H9 (cell line): ENCODE data around the gene MRPL3. TPM values are rescaled to one million over a fixed set of nuclear protein-coding genes. Genes with fewer than 3 reads are reported as not detected.

Source experiments
- DNase-seq: peaks from one replicate; pipeline ENCODE4 v3.0.0-alpha.2; 2017
- H2AFZ ChIP-seq: one replicate; pipeline ENCODE4 v1.6.1; 2013; ENCODE audit warnings: mild to moderate bottlenecking, low read length, control low read depth, moderate library complexity
- H2AK5ac ChIP-seq: 2 replicates; pipeline ENCODE4 v1.6.1; 2013; ENCODE audit warnings: low read length, control low read depth, mixed read lengths; ENCODE audit not compliant: insufficient read length
- H2BK120ac ChIP-seq: one replicate; pipeline ENCODE4 v1.6.1; 2013; ENCODE audit warnings: low read depth, mild to moderate bottlenecking, low read length, control low read depth, inconsistent platforms; ENCODE audit not compliant: poor library complexity, severe bottlenecking
- H2BK12ac ChIP-seq: 2 replicates; pipeline ENCODE4 v1.6.1; 2013; ENCODE audit warnings: low read length, control low read depth, mixed read lengths, low read depth; ENCODE audit not compliant: insufficient read length
- H2BK15ac ChIP-seq: 2 replicates; pipeline ENCODE4 v1.6.1; 2013; ENCODE audit warnings: low read depth, low read length, control low read depth
- H2BK20ac ChIP-seq: one replicate; pipeline ENCODE4 v1.6.1; 2013; ENCODE audit warnings: low read depth, mild to moderate bottlenecking, low read length, control low read depth, inconsistent platforms; ENCODE audit not compliant: poor library complexity, severe bottlenecking
- H2BK5ac ChIP-seq: 2 replicates; pipeline ENCODE4 v1.6.1; 2013; ENCODE audit warnings: low read length, control low read depth, mixed read lengths; ENCODE audit not compliant: insufficient read length
- H3K14ac ChIP-seq: 2 replicates; pipeline ENCODE4 v1.6.1; 2013; ENCODE audit warnings: low read length, control low read depth; ENCODE audit not compliant: insufficient read depth
- H3K18ac ChIP-seq: 2 replicates; pipeline ENCODE4 v1.6.1; 2013; ENCODE audit warnings: low read depth, mild to moderate bottlenecking, mixed read lengths, low read length, control low read depth; ENCODE audit not compliant: insufficient read length
- H3K23ac ChIP-seq: 2 replicates; pipeline ENCODE4 v1.6.1; 2013; ENCODE audit warnings: low read length, control low read depth, mixed read lengths, low read depth; ENCODE audit not compliant: insufficient read length
- H3K23me2 ChIP-seq: 2 replicates; pipeline ENCODE4 v1.6.1; 2013; ENCODE audit warnings: low read depth, mild to moderate bottlenecking, mixed read lengths, low read length, control low read depth; ENCODE audit not compliant: insufficient read length, poor library complexity, severe bottlenecking
- H3K27ac ChIP-seq: 2 replicates; pipeline ENCODE4 v1.5.1; 2013; ENCODE audit warnings: low read length, control low read depth, mixed read lengths, low read depth; ENCODE audit not compliant: insufficient read length
- H3K27me3 ChIP-seq: 2 replicates; pipeline ENCODE4 v1.6.1; 2013; ENCODE audit warnings: low read length, control low read depth, inconsistent platforms; ENCODE audit not compliant: insufficient read depth
- H3K4ac ChIP-seq: 2 replicates; pipeline ENCODE4 v1.6.1; 2013; ENCODE audit warnings: low read depth, mild to moderate bottlenecking, control low read depth, inconsistent platforms, low read length, moderate library complexity
- H3K4me1 ChIP-seq: 2 replicates; pipeline ENCODE4 v1.6.1; 2013; ENCODE audit warnings: low read length, control low read depth, inconsistent platforms; ENCODE audit not compliant: insufficient read depth
- H3K4me2 ChIP-seq: 2 replicates; pipeline ENCODE4 v1.6.1; 2013; ENCODE audit warnings: low read length, control low read depth, mixed read lengths; ENCODE audit not compliant: insufficient read length, insufficient read depth
- H3K56ac ChIP-seq: 2 replicates; pipeline ENCODE4 v1.6.1; 2013; ENCODE audit warnings: low read depth, mild to moderate bottlenecking, mixed read lengths, low read length, control low read depth; ENCODE audit not compliant: insufficient read length
- H3K79me1 ChIP-seq: 2 replicates; pipeline ENCODE4 v1.6.1; 2013; ENCODE audit warnings: low read depth, mild to moderate bottlenecking, moderate library complexity, low read length, control low read depth, inconsistent platforms; ENCODE audit not compliant: insufficient read depth, poor library complexity, severe bottlenecking
- H3K79me2 ChIP-seq: 2 replicates; pipeline ENCODE4 v1.6.1; 2013; ENCODE audit warnings: low read length, control low read depth, inconsistent platforms; ENCODE audit not compliant: insufficient read depth
- H3K9ac ChIP-seq: 2 replicates; pipeline ENCODE4 v1.6.1; 2013; ENCODE audit warnings: low read length, control low read depth, mixed read lengths; ENCODE audit not compliant: insufficient read length; ENCODE audit errors: extremely low read depth
- H3K9me3 ChIP-seq: one replicate; pipeline ENCODE4 v1.6.1; 2013; ENCODE audit warnings: low read depth, low read length, inconsistent platforms; ENCODE audit not compliant: control insufficient read depth
- H3T11ph ChIP-seq: one replicate; pipeline ENCODE4 v1.6.1; 2013; ENCODE audit warnings: mild to moderate bottlenecking, low read length, control low read depth, inconsistent platforms
- H4K20me1 ChIP-seq: one replicate; pipeline ENCODE4 v1.6.1; 2013; ENCODE audit not compliant: control insufficient read depth, insufficient read length, insufficient read depth
- H4K5ac ChIP-seq: 2 replicates; pipeline ENCODE4 v1.6.1; 2013; ENCODE audit warnings: low read depth, mild to moderate bottlenecking, mixed read lengths, low read length, control low read depth; ENCODE audit not compliant: insufficient read length
- H4K8ac ChIP-seq: replicated peaks from 2 replicates; pipeline ENCODE4 v1.6.1; 2013; ENCODE audit warnings: low read length, control low read depth, mixed read lengths, low read depth; ENCODE audit not compliant: insufficient read length
- H4K91ac ChIP-seq: 2 replicates; pipeline ENCODE4 v1.6.1; 2013; ENCODE audit warnings: low read depth, mild to moderate bottlenecking, moderate library complexity, mixed read lengths, low read length, control low read depth; ENCODE audit not compliant: insufficient read length
- H3K27ac Mint-ChIP-seq, 3 experiments: 2 replicates in 2 of 3; 3 replicates in 1 of 3; pipeline ENCODE4 v1.8.0; 2020 to 2021; ENCODE audit warnings: mixed read lengths in 3 of 3, mild to moderate bottlenecking in 1 of 3, moderate library complexity in 1 of 3
- H3K27me3 Mint-ChIP-seq: 2 replicates; pipeline ENCODE4 v1.8.0; 2021; ENCODE audit warnings: low read depth, mild to moderate bottlenecking, moderate library complexity, mixed read lengths
- H3K36me3 Mint-ChIP-seq, 3 experiments: 2 replicates in 2 of 3; 3 replicates in 1 of 3; pipeline ENCODE4 v1.8.0; 2020 to 2021; ENCODE audit warnings: low read depth in 3 of 3, mixed read lengths in 3 of 3; ENCODE audit not compliant: insufficient read depth in 1 of 3
- H3K4me1 Mint-ChIP-seq, 2 experiments: 2 replicates each; pipeline ENCODE4 v1.8.0; 2020; ENCODE audit warnings: mixed read lengths in 2 of 2
- H3K4me3 Mint-ChIP-seq, 2 experiments: 2 replicates in 1 of 2; 3 replicates in 1 of 2; pipeline ENCODE4 v1.8.0; 2020 to 2021; ENCODE audit warnings: mild to moderate bottlenecking in 2 of 2, mixed read lengths in 2 of 2, moderate library complexity in 1 of 2
- H3K9me3 Mint-ChIP-seq, 2 experiments: 2 replicates in 1 of 2; 3 replicates in 1 of 2; pipeline ENCODE4 v1.8.0; 2020; ENCODE audit warnings: mild to moderate bottlenecking in 2 of 2, mixed read lengths in 2 of 2, moderate library complexity in 1 of 2
- CTCF ChIP-seq: fragments of 200-600 bp; sonication (generic); conservative IDR thresholded peaks from 3 replicates; pipeline ENCODE4 v1.8.0; 2021; ENCODE audit warnings: antibody characterized with exemption, mild to moderate bottlenecking
- WGBS: extraction: QIAGEN DNeasy Blood & Tissue Kit; methylation state at CpG from one replicate; pipeline ENCODE4 v1.1.7; 2013; ENCODE audit warnings: missing lambda C conversion rate, low lambda C conversion rate, mixed read lengths; ENCODE audit not compliant: insufficient read length; ENCODE audit errors: extremely low coverage; 5-methylcytosine and 5-hydroxymethylcytosine counted together
- total RNA-seq: library from RNA; stranded (reverse); gene quantifications from 2 replicates; pipeline ENCODE4 v1.2.1, GENCODE V29; 2021

The MRPL3 gene
- total RNA-seq, 1 experiment from 2014 or later, result 154 TPM

- Histone ChIP-seq H2BK12ac (no peak overlapping the region), H3K27ac (no peak overlapping the region), H3K23ac (no peak overlapping the region), H2AK5ac (no peak overlapping the region), H2BK20ac (no peak overlapping the region), H4K91ac (no peak overlapping the region), H3K56ac (no peak overlapping the region), H2BK120ac (no peak overlapping the region), H3K4ac (no peak overlapping the region), H2BK15ac (no peak overlapping the region), H3K14ac (no peak overlapping the region), H3K18ac (no peak overlapping the region), H3K79me1 (no peaks in the 10 kb centered on the region), H3K9me3 (no peaks in the 10 kb centered on the region), H4K5ac (no peak overlapping the region), H3K79me2 (no peaks in the 10 kb centered on the region), H3K9ac (no peak overlapping the region), H2BK5ac (no peak overlapping the region), H3K23me2 (no peaks in the 10 kb centered on the region), H2AFZ (no peak overlapping the region), H3T11ph (no peak overlapping the region), H4K8ac (no peak overlapping the region), H3K4me1 (no peaks in the 10 kb centered on the region), H4K20me1 (no peaks in the 10 kb centered on the region), H3K27me3 (no peaks in the 10 kb centered on the region), H3K4me2 (no peak overlapping the region)
- H3K36me3 Mint-ChIP-seq, result no peaks in the 10 kb centered on the region
- H3K27me3 Mint-ChIP-seq, result peaks cover 2% of the 10 kb centered on the region; the same call in 1 of the 2 replicates
- no peaks in the 10 kb centered on the region for H3K9me3 Mint-ChIP-seq
- H3K4me3 Mint-ChIP-seq, result no peak overlapping the region
- DNase-seq, result no peak
- TF ChIP-seq CTCF, result no peak
- no peak overlapping the region for H3K27ac Mint-ChIP-seq
- no CpG with 5 or more reads among the region's 1 CpG for WGBS
- no peaks in the 10 kb centered on the region for H3K4me1 Mint-ChIP-seq
These were observed 81.5 kb downstream of the MRPL3 start for GRCh38 chr3:131421301-131421700.
